ENCODE data around the gene WDR1.

Gene WDR1

GRCh38 chr4:10116569-10117358, at the start of gene WDR1:
Gene WDR1 (minus strand): TSS chr4:10116799. CDS start chr4:10116666, 133 bp downstream.
- no peak for TF ChIP-seq GATA3 (IDR thresholded peaks at IDR 0.05; ENCODE audit: low read depth, low read length)
- TF ChIP-seq GATA2 (IDR thresholded peaks at IDR 0.05; ENCODE audit: low read depth, low read length) = no peak

GRCh38 chr4:10164877-10165283, 48.3 kb upstream of the WDR1 start:
- TF ChIP-seq GATA2 (IDR thresholded peaks at IDR 0.05; ENCODE audit: low read depth, low read length) (no peak), GATA3 (IDR thresholded peaks at IDR 0.05; ENCODE audit: low read depth, low read length) (no peak)

- no peak for TF ChIP-seq GATA3 (IDR thresholded peaks at IDR 0.05; ENCODE audit: low read depth, low read length)
- no peak for TF ChIP-seq GATA2 (IDR thresholded peaks at IDR 0.05; ENCODE audit: low read depth, low read length)
Observed at GRCh38 chr4:10163296-10163695, 46.7 kb upstream of the WDR1 start.

GRCh38 chr4:10162341-10163000, 45.9 kb upstream of the WDR1 start:
- no peak for TF ChIP-seq GATA2 (IDR thresholded peaks at IDR 0.05; ENCODE audit: low read depth, low read length)
- no peak for TF ChIP-seq GATA3 (IDR thresholded peaks at IDR 0.05; ENCODE audit: low read depth, low read length)

GRCh38 chr4:10161840-10162239, 45.2 kb upstream of the WDR1 start:
- no peak for TF ChIP-seq GATA2 (IDR thresholded peaks at IDR 0.05; ENCODE audit: low read depth, low read length)
- TF ChIP-seq GATA3 (IDR thresholded peaks at IDR 0.05; ENCODE audit: low read depth, low read length) = no peak

- TF ChIP-seq GATA2 (IDR thresholded peaks at IDR 0.05; ENCODE audit: low read depth, low read length) = no peak
- TF ChIP-seq GATA3 (IDR thresholded peaks at IDR 0.05; ENCODE audit: low read depth, low read length) = no peak
Observed at GRCh38 chr4:10161146-10161545, 44.5 kb upstream of the WDR1 start.

GRCh38 chr4:10160281-10160856, 43.8 kb upstream of the WDR1 start:
- TF ChIP-seq GATA2 (IDR thresholded peaks at IDR 0.05; ENCODE audit: low read depth, low read length) (no peak), GATA3 (IDR thresholded peaks at IDR 0.05; ENCODE audit: low read depth, low read length) (no peak)

- TF ChIP-seq GATA3 (IDR thresholded peaks at IDR 0.05; ENCODE audit: low read depth, low read length) = no peak
- TF ChIP-seq GATA2 (IDR thresholded peaks at IDR 0.05; ENCODE audit: low read depth, low read length) = no peak
Observed at GRCh38 chr4:10159671-10160070, 43.1 kb upstream of the WDR1 start.

- TF ChIP-seq GATA2 (IDR thresholded peaks at IDR 0.05; ENCODE audit: low read depth, low read length) (no peak), GATA3 (IDR thresholded peaks at IDR 0.05; ENCODE audit: low read depth, low read length) (no peak)
Observed at GRCh38 chr4:10158333-10158942, 41.8 kb upstream of the WDR1 start.

GRCh38 chr4:10157478-10158332, 41.1 kb upstream of the WDR1 start:
- no peak for TF ChIP-seq GATA3 (IDR thresholded peaks at IDR 0.05; ENCODE audit: low read depth, low read length)
- TF ChIP-seq GATA2 (IDR thresholded peaks at IDR 0.05; ENCODE audit: low read depth, low read length) = no peak

- TF ChIP-seq GATA2 (IDR thresholded peaks at IDR 0.05; ENCODE audit: low read depth, low read length) = no peak
- no peak for TF ChIP-seq GATA3 (IDR thresholded peaks at IDR 0.05; ENCODE audit: low read depth, low read length)
Observed at GRCh38 chr4:10154241-10154640, 37.6 kb upstream of the WDR1 start.

- no peak for TF ChIP-seq GATA2 (IDR thresholded peaks at IDR 0.05; ENCODE audit: low read depth, low read length)
- no peak for TF ChIP-seq GATA3 (IDR thresholded peaks at IDR 0.05; ENCODE audit: low read depth, low read length)
Observed at GRCh38 chr4:10153161-10153560, 36.6 kb upstream of the WDR1 start.

- no peak for TF ChIP-seq GATA2 (IDR thresholded peaks at IDR 0.05; ENCODE audit: low read depth, low read length)
- TF ChIP-seq GATA3 (IDR thresholded peaks at IDR 0.05; ENCODE audit: low read depth, low read length) = no peak
Observed at GRCh38 chr4:10151182-10151581, 34.6 kb upstream of the WDR1 start.

Data from SH-SY5Y (cell line).